Ascending aorta (tissue), 2 donors: ENCODE data around the gene BPTF. TPM values are rescaled to one million over a fixed set of nuclear protein-coding genes. Genes with fewer than 3 reads are reported as not detected.
"Not testable (repeated sequence)": the region's sequence is repeated elsewhere in the genome, so short reads cannot be mapped to it uniquely, and the experiment has no call there.

Experiments used
- DNase-seq, 2 donors: peaks; one replicate each; pipeline ENCODE4 v3.0.0-alpha.2; 2019; ENCODE audit warnings: low spot score in 2 of 2
- H3K27ac ChIP-seq, 2 donors: fragments of 200-600 bp; sonication (generic); one replicate each; pipeline ENCODE4 v1.5.1; 2016 to 2017; ENCODE audit warnings: mild to moderate bottlenecking in 1 of 2
- H3K27me3 ChIP-seq: fragments of 200-600 bp; sonication (generic); one replicate; pipeline ENCODE4 v1.5.1; 2017
- H3K36me3 ChIP-seq, 2 donors: fragments of 200-600 bp; sonication (generic); one replicate each; pipeline ENCODE4 v1.5.1; 2016
- H3K4me1 ChIP-seq, 2 donors: fragments of 200-600 bp; sonication (generic); one replicate each; pipeline ENCODE4 v1.5.1; 2016 to 2017; ENCODE audit warnings: mild to moderate bottlenecking in 1 of 2
- H3K4me3 ChIP-seq, 2 donors: fragments of 200-600 bp; sonication (generic); one replicate each; pipeline ENCODE4 v1.5.1; 2016 to 2017; ENCODE audit warnings: mild to moderate bottlenecking in 1 of 2
- H3K9me3 ChIP-seq, 2 donors: fragments of 200-600 bp; sonication (generic); one replicate each; pipeline ENCODE4 v1.5.1; 2016
- intact Hi-C: fragments of 100-400 bp; cut with DNase I; formaldehyde crosslinking; loops from one replicate; pipeline ENCODE4 v1.15.1; 2023
- total RNA-seq: library from RNA; depleted of rRNA; stranded (reverse); fragments of >200 nt; gene quantifications from one replicate; pipeline ENCODE4 v1.1.0, GENCODE V29; 2016
- TF ChIP-seq, protein P1 (sequence below), 3 experiments: fragments of 200-600 bp in 2 of 3; fragments of 450-650 bp in 1 of 3; sonication (generic) in 2 of 3; IDR thresholded peaks; one replicate each; pipeline ENCODE4 v1.5.1; 2016 to 2019; ENCODE audit warnings: antibody characterized with exemption in 3 of 3, mild to moderate bottlenecking in 1 of 3, moderate library complexity in 1 of 3

BPTF gene
- total RNA-seq, 1 donor from 2014 or later = 67.4 TPM

DNA sequence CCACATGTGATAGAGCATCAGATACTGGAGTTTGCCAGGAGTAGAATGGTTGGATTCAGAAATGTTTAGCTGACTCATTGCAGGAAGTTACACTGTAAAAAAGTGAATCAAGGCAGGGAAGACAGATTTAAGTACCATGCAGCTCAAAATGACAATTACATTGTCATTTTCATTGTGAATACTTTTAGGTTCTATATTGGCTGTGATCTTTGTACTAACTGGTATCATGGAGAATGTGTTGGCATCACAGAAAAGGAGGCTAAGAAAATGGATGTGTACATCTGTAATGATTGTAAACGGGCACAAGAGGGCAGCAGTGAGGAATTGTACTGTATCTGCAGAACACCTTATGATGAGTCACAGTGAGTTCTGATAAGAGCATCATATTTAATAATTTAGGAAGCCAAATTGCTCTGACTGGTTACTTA lies 137.9 kb downstream of the BPTF start:
- peak in 1 of 2 donors; percentile 69 for DNase-seq

DNA sequence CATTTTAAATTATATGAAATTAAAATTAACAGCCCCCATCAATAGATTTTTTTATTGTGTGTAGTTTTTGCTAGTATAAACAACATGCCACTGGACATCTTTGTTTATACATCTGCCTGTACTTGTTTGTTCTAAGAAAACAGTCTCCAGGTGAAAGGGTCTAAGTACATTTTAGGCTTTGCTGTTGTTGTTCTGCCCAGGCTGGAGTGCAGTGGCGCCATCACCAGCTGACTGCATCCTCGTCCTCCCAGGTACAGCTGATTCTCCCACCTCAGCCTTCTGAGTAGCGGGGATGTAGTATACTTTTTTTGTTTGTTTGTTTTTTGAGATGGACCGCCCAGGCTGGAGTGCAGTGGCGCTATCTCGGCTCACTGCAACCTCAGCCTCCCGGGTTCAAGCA lies 145.5 kb downstream of the BPTF start:
- intact Hi-C loops = no loop called here
- Histone ChIP-seq H3K27ac (no peak overlapping the region), H3K36me3 (peaks cover 21 to 36% of the 10 kb centered on the region in 2 donors), H3K27me3 (no peaks in the 10 kb centered on the region), H3K9me3 (no peaks in the 10 kb centered on the region), H3K4me3 (no peak overlapping the region), H3K4me1 (no peaks in the 10 kb centered on the region)
- TF ChIP-seq, protein P1, sequence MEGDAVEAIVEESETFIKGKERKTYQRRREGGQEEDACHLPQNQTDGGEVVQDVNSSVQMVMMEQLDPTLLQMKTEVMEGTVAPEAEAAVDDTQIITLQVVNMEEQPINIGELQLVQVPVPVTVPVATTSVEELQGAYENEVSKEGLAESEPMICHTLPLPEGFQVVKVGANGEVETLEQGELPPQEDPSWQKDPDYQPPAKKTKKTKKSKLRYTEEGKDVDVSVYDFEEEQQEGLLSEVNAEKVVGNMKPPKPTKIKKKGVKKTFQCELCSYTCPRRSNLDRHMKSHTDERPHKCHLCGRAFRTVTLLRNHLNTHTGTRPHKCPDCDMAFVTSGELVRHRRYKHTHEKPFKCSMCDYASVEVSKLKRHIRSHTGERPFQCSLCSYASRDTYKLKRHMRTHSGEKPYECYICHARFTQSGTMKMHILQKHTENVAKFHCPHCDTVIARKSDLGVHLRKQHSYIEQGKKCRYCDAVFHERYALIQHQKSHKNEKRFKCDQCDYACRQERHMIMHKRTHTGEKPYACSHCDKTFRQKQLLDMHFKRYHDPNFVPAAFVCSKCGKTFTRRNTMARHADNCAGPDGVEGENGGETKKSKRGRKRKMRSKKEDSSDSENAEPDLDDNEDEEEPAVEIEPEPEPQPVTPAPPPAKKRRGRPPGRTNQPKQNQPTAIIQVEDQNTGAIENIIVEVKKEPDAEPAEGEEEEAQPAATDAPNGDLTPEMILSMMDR (IDR thresholded peaks at IDR 0.05) = no peak
- DNase-seq = no peak

More for the DNA sequence above, 137.9 kb downstream of the BPTF start:
- H3K27ac ChIP-seq, H3K9me3 ChIP-seq, H3K27me3 ChIP-seq, H3K4me1 ChIP-seq, H3K4me3 ChIP-seq: not testable (repeated sequence)
- TF ChIP-seq, protein P1 (IDR thresholded peaks at IDR 0.05) = peak; percentile 42 to 73 (median 58)
- intact Hi-C loops = loop anchor here (10.0 kb wide), 4 partner anchors 52 to 502 kb away; no protein-coding TSS in a partner anchor
- H3K36me3 ChIP-seq = peaks cover 30 to 49% of the 10 kb centered on the region in 2 donors

DNA sequence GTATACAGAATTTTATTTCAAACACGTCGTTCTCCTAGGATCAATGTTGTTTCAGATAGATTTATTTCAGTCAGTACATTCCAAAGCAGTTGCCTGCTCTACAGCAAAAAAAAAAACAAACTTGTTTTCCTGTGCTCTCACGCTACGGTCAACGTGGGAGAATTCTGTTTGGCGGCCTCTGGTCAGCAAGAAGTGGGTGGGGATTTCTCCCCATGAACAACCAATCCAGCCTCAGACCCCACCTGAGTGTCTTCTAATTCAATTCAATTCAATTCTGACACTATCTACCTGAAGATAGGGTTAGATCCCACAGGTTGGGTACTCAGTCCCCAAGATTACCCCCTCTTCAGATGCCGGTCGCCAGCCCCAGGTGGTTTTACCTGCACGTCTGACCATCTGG lies 148.9 kb downstream of the BPTF start:
- no peak overlapping the region for H3K27ac ChIP-seq
- no peak for DNase-seq
- H3K4me1 ChIP-seq = no peaks in the 10 kb centered on the region
- H3K4me3 ChIP-seq = no peak overlapping the region
- intact Hi-C loops = no loop called here
- no peaks in the 10 kb centered on the region for H3K27me3 ChIP-seq
- H3K9me3 ChIP-seq = no peaks in the 10 kb centered on the region
- peaks cover 2 to 28% of the 10 kb centered on the region in 2 donors for H3K36me3 ChIP-seq
- TF ChIP-seq, protein P1 (IDR thresholded peaks at IDR 0.05) = no peak

DNA sequence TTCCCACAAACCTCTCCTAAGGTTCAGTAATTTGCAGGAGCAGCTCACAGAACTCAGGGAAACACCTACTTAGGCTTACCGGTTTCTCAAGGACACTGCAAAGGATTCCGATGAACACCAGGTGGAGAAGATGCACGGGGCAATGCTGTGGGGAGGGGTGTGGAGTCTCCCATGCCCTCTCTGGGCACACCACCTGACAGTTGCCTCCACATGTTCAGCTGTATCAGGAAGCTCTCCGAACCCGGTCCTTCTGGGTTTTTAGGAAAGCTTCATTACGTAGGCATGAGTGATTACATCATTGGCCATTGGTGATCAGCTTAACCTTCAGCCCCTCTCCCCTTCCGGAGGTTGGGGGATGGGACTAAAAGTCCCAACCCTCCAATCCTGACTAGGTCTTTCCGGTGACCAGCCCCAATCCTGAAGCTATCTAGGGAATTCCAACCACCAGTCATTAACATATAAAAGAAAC lies 149.3 kb downstream of the BPTF start:
- intact Hi-C loops = no loop called here
- no peak overlapping the region for H3K27ac ChIP-seq
- TF ChIP-seq, protein P1 (IDR thresholded peaks at IDR 0.05) = no peak
- H3K4me3 ChIP-seq = no peak overlapping the region
- peaks cover 2 to 28% of the 10 kb centered on the region in 2 donors for H3K36me3 ChIP-seq
- H3K27me3 ChIP-seq = no peaks in the 10 kb centered on the region
- no peaks in the 10 kb centered on the region for H3K4me1 ChIP-seq
- DNase-seq = no peak
- no peaks in the 10 kb centered on the region for H3K9me3 ChIP-seq

- DNase-seq, H3K27me3 ChIP-seq, H3K4me3 ChIP-seq, H3K27ac ChIP-seq, intact Hi-C loops, H3K9me3 ChIP-seq, H3K4me1 ChIP-seq: not testable (repeated sequence)
- H3K36me3 ChIP-seq = peaks cover 2 to 36% of the 10 kb centered on the region in 2 donors
Measured at GRCh38 chr17:67976306-67976705, 151.0 kb downstream of the BPTF start.

GRCh38 chr17:67980456-67980855 lies 155.2 kb downstream of the BPTF start:
- TF ChIP-seq, protein P1 (IDR thresholded peaks at IDR 0.05) = no peak
- intact Hi-C loops = no loop called here
- Histone ChIP-seq H3K27ac (peak overlapping the region in 1 of 2 donors; percentile 5), H3K4me1 (no peaks in the 10 kb centered on the region), H3K27me3 (no peaks in the 10 kb centered on the region), H3K4me3 (no peak overlapping the region), H3K9me3 (no peaks in the 10 kb centered on the region), H3K36me3 (peaks cover 0 to 21% of the 10 kb centered on the region in 2 donors)
- DNase-seq = no peak

- H3K27me3 ChIP-seq, intact Hi-C loops, DNase-seq, H3K4me1 ChIP-seq, H3K4me3 ChIP-seq, H3K9me3 ChIP-seq, H3K27ac ChIP-seq: not testable (repeated sequence)
- peaks cover 0 to 18% of the 10 kb centered on the region in 2 donors for H3K36me3 ChIP-seq
Measured at GRCh38 chr17:67980883-67981282, 155.6 kb downstream of the BPTF start.
